Measurements from ENCODE around the gene CACNG4. TPM values are rescaled to one million over a fixed set of nuclear protein-coding genes. Genes with fewer than 3 reads are reported as not detected.

CACNG4 gene
- total and polyA plus RNA-seq, 9 of the 15 experiments (the other 6 are each of a cell fraction or from before 2014, with no cell fraction given): 0.07 TPM; not detected in 8

DNA sequence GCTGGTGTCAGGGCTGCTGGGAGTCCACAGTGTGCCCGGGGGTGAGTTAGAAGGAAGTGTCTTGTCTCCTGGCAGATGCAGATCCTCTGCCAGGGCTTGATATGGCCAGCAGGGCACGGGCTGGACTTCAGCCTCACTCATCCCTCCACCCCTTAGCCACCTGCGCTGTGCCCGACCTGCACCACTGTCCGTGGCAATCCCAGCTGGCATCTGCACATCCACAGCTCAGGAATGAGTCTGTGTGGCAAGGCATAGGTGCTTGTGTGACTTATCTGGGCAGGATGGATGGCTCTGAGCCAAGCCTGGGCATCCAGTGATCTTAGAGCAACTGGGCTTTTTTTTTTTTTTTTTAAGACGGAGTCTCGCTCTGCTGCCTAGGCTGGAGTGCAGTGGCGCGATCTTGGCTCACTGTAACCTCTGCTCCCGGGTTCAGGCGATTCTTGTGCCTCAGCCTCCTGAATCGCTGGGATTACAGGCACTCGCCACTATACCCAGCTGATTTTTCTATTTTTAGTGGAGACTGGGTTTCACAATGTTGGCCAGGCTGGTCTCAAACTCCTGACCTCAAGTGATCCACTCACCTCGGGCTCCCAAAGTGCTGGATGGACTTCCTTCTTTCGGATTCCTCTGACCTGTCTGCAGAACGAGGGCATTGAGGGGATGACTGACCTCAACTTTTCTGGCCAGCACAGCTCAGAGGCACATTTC, 57.4 kb downstream of the CACNG4 start:
- in situ Hi-C loops (cut with MboI) (no loop called here), intact Hi-C loops (cut with micrococcal nuclease) (no loop called here)
- Histone ChIP-seq H3K27me3 (ENCODE audit: control insufficient read depth in 2 of 2, insufficient read depth in 2 of 2, low read length in 2 of 2) (peaks cover 58 to 95% of the 10 kb centered on the region in 2 experiments), H3K9me1 (ENCODE audit: control insufficient read depth, insufficient read depth, low read length) (no peaks in the 10 kb centered on the region), H3K9me3 (replicated peaks; ENCODE audit: control insufficient read depth, insufficient read depth, low read depth, low read length) (no peaks in the 10 kb centered on the region), H3K79me2 (ENCODE audit: control insufficient read depth, insufficient read depth, low read length) (no peaks in the 10 kb centered on the region), H3K27ac (ENCODE audit: extremely low read depth, low read depth, low read length) (no peak overlapping the region), H3K4me3 (no peak overlapping the region), H4K20me1 (replicated peaks; ENCODE audit: control insufficient read depth, insufficient read depth, low read length) (no peaks in the 10 kb centered on the region; the same call in 1 of the 2 replicates), H3K4me2 (ENCODE audit: insufficient read depth, low read length) (no peak overlapping the region), H2AFZ (ENCODE audit: low read depth, low read length) (no peak overlapping the region), H3K4me1 (replicated peaks in 1 of 2; ENCODE audit: control insufficient read depth in 2 of 2, insufficient read depth in 2 of 2, low read length in 2 of 2) (peaks cover 0 to 4% of the 10 kb centered on the region in 2 experiments; a peak in 2 of 5 replicates), H3K9ac (ENCODE audit: insufficient read depth in 1 of 2, low read depth in 2 of 2, low read length in 2 of 2) (no peak overlapping the region; a peak in 1 of 4 replicates), H3K36me3 (ENCODE audit: control insufficient read depth, insufficient read depth, low read length) (no peaks in the 10 kb centered on the region)
- ATAC-seq (no peak), FAIRE-seq (no peak), DNase-seq (ENCODE audit: extremely low read depth in 1 of 4, low spot score in 3 of 4) (no peak)
- 0% methylated on average over 15 of the region's 16 CpGs for WGBS (ENCODE audit: insufficient coverage, low coverage, missing lambda C conversion rate)
- ChIA-PET CTCF (ENCODE audit: low intra/inter-chr PET ratio) (no interaction called here), POLR2A (interaction anchor here (0.7 kb wide), 1 partner anchor 27 kb away, joined by 3 read pairs; no protein-coding TSS in a partner anchor)
- BruUV-seq (replicated peaks): no TSS peak
- TF ChIP-seq BMI1 (IDR thresholded peaks at IDR 0.05; ENCODE audit: low read length) (no peak), ZNF174 (CRISPR knock-in tag; IDR thresholded peaks at IDR 0.05) (no peak), PCBP1 (IDR thresholded peaks at IDR 0.05; ENCODE audit: low read depth, low read length, poor library complexity, severe bottlenecking) (no peak), POLR2AphosphoS2 (IDR thresholded peaks at IDR 0.05; ENCODE audit: low read length) (no peak)

DNA sequence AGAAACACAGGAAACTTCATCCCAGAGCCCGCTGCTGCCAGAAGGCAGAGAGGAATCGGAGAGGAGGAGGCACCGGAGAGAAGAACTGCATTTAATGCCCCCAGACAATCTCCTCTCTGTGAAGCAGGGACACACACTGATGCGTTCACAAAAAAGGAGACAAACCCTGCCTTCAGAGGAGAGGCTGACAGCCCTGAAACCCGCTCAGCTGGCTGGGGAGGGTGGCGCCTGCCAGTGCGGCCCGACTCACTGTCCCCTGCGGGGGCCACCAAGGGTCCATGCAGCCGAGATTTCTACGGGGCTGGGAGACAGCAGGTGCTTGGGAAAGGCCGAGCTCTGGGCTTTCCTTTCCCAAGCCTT, 57.9 kb downstream of the CACNG4 start:
- ChIA-PET POLR2A (interaction anchor here (0.7 kb wide), 1 partner anchor 26 kb away, joined by 3 read pairs; no protein-coding TSS in a partner anchor), CTCF (ENCODE audit: low intra/inter-chr PET ratio) (no interaction called here)
- Histone ChIP-seq H3K36me3 (ENCODE audit: control insufficient read depth, insufficient read depth, low read length) (no peaks in the 10 kb centered on the region), H3K27ac (ENCODE audit: extremely low read depth, low read depth, low read length) (no peak overlapping the region), H3K9ac (ENCODE audit: insufficient read depth in 1 of 2, low read depth in 2 of 2, low read length in 2 of 2) (no peak overlapping the region), H3K9me3 (replicated peaks; ENCODE audit: control insufficient read depth, insufficient read depth, low read depth, low read length) (no peaks in the 10 kb centered on the region), H3K4me2 (ENCODE audit: insufficient read depth, low read length) (no peak overlapping the region), H4K20me1 (replicated peaks; ENCODE audit: control insufficient read depth, insufficient read depth, low read length) (no peaks in the 10 kb centered on the region; the same call in 1 of the 2 replicates), H3K4me3 (no peak overlapping the region), H3K9me1 (ENCODE audit: control insufficient read depth, insufficient read depth, low read length) (no peaks in the 10 kb centered on the region), H3K27me3 (ENCODE audit: control insufficient read depth in 2 of 2, insufficient read depth in 2 of 2, low read length in 2 of 2) (peaks cover 60 to 95% of the 10 kb centered on the region in 2 experiments), H3K79me2 (ENCODE audit: control insufficient read depth, insufficient read depth, low read length) (no peaks in the 10 kb centered on the region), H3K4me1 (replicated peaks in 1 of 2; ENCODE audit: control insufficient read depth in 2 of 2, insufficient read depth in 2 of 2, low read length in 2 of 2) (peaks cover 0 to 4% of the 10 kb centered on the region in 2 experiments; a peak in 2 of 5 replicates), H2AFZ (ENCODE audit: low read depth, low read length) (no peak overlapping the region)
- in situ Hi-C loops (cut with MboI): no loop called here
- WGBS (ENCODE audit: insufficient coverage, low coverage, missing lambda C conversion rate): 0% methylated on average over 9 of the region's 12 CpGs
- ATAC-seq: no peak
- no peak for DNase-seq (ENCODE audit: extremely low read depth in 1 of 4, low spot score in 3 of 4)
- intact Hi-C loops (cut with micrococcal nuclease): no loop called here
- BruUV-seq (replicated peaks): no TSS peak
- no peak for FAIRE-seq
- TF ChIP-seq SMAD1 (IDR thresholded peaks at IDR 0.05; ENCODE audit: low read depth, low read length, partially characterized antibody) (no peak), ETV5 (CRISPR knock-in tag; IDR thresholded peaks at IDR 0.05; ENCODE audit: low read depth) (no peak), HOXB6 (CRISPR knock-in tag; IDR thresholded peaks at IDR 0.05; ENCODE audit: borderline replicate concordance) (no peak), MYBL2 (IDR thresholded peaks at IDR 0.05; ENCODE audit: low read depth) (no peak), MYBL2 (CRISPR knock-in tag; IDR thresholded peaks at IDR 0.05; ENCODE audit: borderline replicate concordance) (no peak), NR2C2 (CRISPR knock-in tag; IDR thresholded peaks at IDR 0.05) (no peak), NR2C2 (tag; IDR thresholded peaks at IDR 0.05) (no peak)
- TF ChIP-seq, protein P1, sequence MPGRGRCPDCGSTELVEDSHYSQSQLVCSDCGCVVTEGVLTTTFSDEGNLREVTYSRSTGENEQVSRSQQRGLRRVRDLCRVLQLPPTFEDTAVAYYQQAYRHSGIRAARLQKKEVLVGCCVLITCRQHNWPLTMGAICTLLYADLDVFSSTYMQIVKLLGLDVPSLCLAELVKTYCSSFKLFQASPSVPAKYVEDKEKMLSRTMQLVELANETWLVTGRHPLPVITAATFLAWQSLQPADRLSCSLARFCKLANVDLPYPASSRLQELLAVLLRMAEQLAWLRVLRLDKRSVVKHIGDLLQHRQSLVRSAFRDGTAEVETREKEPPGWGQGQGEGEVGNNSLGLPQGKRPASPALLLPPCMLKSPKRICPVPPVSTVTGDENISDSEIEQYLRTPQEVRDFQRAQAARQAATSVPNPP (IDR thresholded peaks at IDR 0.05; ENCODE audit: borderline replicate concordance, insufficient read depth, insufficient read length): no peak
- TF ChIP-seq, protein P2, sequence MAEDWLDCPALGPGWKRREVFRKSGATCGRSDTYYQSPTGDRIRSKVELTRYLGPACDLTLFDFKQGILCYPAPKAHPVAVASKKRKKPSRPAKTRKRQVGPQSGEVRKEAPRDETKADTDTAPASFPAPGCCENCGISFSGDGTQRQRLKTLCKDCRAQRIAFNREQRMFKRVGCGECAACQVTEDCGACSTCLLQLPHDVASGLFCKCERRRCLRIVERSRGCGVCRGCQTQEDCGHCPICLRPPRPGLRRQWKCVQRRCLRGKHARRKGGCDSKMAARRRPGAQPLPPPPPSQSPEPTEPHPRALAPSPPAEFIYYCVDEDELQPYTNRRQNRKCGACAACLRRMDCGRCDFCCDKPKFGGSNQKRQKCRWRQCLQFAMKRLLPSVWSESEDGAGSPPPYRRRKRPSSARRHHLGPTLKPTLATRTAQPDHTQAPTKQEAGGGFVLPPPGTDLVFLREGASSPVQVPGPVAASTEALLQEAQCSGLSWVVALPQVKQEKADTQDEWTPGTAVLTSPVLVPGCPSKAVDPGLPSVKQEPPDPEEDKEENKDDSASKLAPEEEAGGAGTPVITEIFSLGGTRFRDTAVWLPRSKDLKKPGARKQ (CRISPR knock-in tag; IDR thresholded peaks at IDR 0.05): no peak

Data from K562 (cell line).